OCI-LY1 (cell line): ENCODE results near the gene CARMIL1.

Source experiments
- EZH2 ChIP-seq: fragments of 200-600 bp; sonication (generic), shearing (Covaris generic); IDR thresholded peaks from 2 replicates; pipeline ENCODE4 v1.8.0; 2017; ENCODE audit warnings: borderline replicate concordance, mixed run types, mild to moderate bottlenecking, antibody characterized with exemption, low read length, moderate library complexity, mixed read lengths
- TF ChIP-seq, protein P1 (sequence below): fragments of 200-600 bp; sonication (generic), shearing (Covaris generic); IDR thresholded peaks from 2 replicates; pipeline ENCODE4 v1.5.1; 2017; ENCODE audit warnings: mild to moderate bottlenecking, antibody characterized with exemption, low read length, moderate library complexity, mixed read lengths

DNA sequence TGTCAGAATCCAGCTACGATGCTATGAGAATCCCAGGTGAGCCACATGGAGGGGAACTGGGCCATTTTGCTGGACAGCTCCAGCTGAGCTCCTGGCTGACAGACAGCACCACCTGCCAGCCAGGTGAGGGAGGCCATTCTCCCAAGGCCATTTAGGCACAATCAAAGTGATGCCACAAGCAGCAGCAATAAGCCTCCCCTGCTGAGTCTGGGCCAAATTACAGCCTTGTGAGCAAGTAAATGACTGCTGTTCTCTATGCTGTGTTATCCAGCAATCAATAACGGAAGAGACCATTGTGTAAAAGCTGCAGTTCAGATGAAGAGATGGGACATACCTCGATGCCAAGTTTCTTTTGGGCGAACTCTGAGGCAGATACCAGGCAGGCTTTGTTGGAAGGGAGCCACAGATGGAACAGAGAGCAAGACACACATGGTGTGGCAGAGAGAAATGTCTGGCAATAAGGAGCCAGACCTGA, 358.8 kb downstream of the CARMIL1 start:
- TF ChIP-seq, protein P1, sequence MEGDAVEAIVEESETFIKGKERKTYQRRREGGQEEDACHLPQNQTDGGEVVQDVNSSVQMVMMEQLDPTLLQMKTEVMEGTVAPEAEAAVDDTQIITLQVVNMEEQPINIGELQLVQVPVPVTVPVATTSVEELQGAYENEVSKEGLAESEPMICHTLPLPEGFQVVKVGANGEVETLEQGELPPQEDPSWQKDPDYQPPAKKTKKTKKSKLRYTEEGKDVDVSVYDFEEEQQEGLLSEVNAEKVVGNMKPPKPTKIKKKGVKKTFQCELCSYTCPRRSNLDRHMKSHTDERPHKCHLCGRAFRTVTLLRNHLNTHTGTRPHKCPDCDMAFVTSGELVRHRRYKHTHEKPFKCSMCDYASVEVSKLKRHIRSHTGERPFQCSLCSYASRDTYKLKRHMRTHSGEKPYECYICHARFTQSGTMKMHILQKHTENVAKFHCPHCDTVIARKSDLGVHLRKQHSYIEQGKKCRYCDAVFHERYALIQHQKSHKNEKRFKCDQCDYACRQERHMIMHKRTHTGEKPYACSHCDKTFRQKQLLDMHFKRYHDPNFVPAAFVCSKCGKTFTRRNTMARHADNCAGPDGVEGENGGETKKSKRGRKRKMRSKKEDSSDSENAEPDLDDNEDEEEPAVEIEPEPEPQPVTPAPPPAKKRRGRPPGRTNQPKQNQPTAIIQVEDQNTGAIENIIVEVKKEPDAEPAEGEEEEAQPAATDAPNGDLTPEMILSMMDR, result no peak
- TF ChIP-seq EZH2, result no peak
